GM23338 (cell line): ENCODE results near the gene DMBX1.

Source experiments
- CREB1 ChIP-seq: fragments of 250-450 bp; sonication (Bioruptor Pico); IDR thresholded peaks from 2 replicates; pipeline ENCODE4 v1.5.0; 2020; ENCODE audit warnings: low read depth, mild to moderate bottlenecking, moderate library complexity
- EZH2 ChIP-seq: fragments of 200-600 bp; sonication (generic); IDR thresholded peaks from one replicate; pipeline ENCODE4 v1.8.0; 2017; ENCODE audit warnings: antibody characterized with exemption, mild to moderate bottlenecking, low read depth; ENCODE audit not compliant: unreplicated experiment
- EZH2phosphoT487 ChIP-seq: fragments of 200-600 bp; sonication (generic); IDR thresholded peaks from one replicate; pipeline ENCODE4 v1.8.1; 2018; ENCODE audit warnings: antibody characterized with exemption; ENCODE audit not compliant: unreplicated experiment
- JUNB ChIP-seq: IDR thresholded peaks from one replicate; pipeline ENCODE4 v1.6.1; 2016; ENCODE audit warnings: antibody characterized with exemption; ENCODE audit not compliant: unreplicated experiment
- NANOG ChIP-seq: IDR thresholded peaks from 2 replicates; pipeline ENCODE4 v1.6.1; 2016; ENCODE audit warnings: antibody characterized with exemption, borderline replicate concordance
- POLR2AphosphoS5 ChIP-seq: IDR thresholded peaks from 2 replicates; pipeline ENCODE4 v1.6.1; 2016; ENCODE audit warnings: antibody characterized with exemption, low read depth
- STAT1 ChIP-seq: IDR thresholded peaks from one replicate; pipeline ENCODE4 v1.6.1; 2016; ENCODE audit warnings: antibody characterized with exemption; ENCODE audit not compliant: unreplicated experiment
- ZNF114 ChIP-seq: fragments of 250-450 bp; sonication (Bioruptor Pico); IDR thresholded peaks from 2 replicates; pipeline ENCODE4 v1.5.0; 2020; ENCODE audit warnings: mild to moderate bottlenecking, moderate library complexity
- ZNF331 ChIP-seq: fragments of 250-450 bp; sonication (Bioruptor Pico); IDR thresholded peaks from 2 replicates; pipeline ENCODE4 v1.5.0; 2020; ENCODE audit warnings: low read depth, mild to moderate bottlenecking, moderate library complexity
- TF ChIP-seq, protein P1 (sequence below), 2 experiments: fragments of 200-600 bp in 1 of 2; sonication (generic) in 1 of 2; conservative IDR thresholded peaks; 2 replicates each; pipeline versions ENCODE4 v1.5.1 to v1.6.1; 2016 to 2017; ENCODE audit warnings: antibody characterized with exemption in 2 of 2, low read depth in 2 of 2, mild to moderate bottlenecking in 2 of 2, moderate library complexity in 1 of 2
- TF ChIP-seq, protein P2 (sequence below): IDR thresholded peaks from one replicate; pipeline ENCODE4 v1.6.1; 2018; ENCODE audit warnings: antibody characterized with exemption; ENCODE audit not compliant: unreplicated experiment
- TF ChIP-seq, protein P3 (sequence below): IDR thresholded peaks from 2 replicates; pipeline ENCODE4 v1.6.1; 2016; ENCODE audit warnings: antibody characterized with exemption
- TF ChIP-seq, protein P4 (sequence below): fragments of 250-450 bp; sonication (Bioruptor Pico); IDR thresholded peaks from 2 replicates; pipeline ENCODE4 v1.5.0; 2020; ENCODE audit warnings: mild to moderate bottlenecking, moderate library complexity

DNA sequence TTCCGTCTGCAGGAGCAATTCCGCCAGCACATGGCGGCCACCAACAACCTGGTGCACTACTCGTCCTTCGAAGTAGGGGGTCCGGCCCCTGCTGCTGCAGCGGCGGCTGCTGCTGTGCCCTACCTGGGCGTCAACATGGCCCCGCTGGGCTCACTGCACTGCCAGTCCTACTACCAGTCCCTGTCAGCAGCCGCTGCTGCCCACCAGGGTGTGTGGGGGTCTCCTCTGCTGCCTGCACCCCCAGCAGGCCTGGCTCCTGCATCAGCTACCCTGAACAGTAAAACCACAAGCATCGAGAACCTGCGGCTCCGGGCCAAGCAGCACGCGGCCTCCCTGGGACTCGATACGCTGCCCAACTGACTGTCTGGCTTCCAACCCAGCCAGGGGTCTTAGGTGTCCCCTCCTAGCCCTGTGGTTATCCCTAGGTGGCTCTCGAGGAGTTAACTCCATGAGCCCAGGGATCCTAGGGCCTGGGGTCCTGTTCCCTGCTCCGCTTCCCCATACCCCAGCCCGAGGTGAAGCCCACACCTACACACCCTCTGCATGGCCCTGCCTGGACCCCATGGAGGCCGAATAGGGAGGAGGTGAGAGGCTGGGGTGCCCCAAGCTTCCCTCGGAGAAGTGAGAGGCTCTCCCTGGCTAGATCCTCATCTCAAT lies 22.6 kb downstream of the DMBX1 start:
- TF ChIP-seq, protein P1, sequence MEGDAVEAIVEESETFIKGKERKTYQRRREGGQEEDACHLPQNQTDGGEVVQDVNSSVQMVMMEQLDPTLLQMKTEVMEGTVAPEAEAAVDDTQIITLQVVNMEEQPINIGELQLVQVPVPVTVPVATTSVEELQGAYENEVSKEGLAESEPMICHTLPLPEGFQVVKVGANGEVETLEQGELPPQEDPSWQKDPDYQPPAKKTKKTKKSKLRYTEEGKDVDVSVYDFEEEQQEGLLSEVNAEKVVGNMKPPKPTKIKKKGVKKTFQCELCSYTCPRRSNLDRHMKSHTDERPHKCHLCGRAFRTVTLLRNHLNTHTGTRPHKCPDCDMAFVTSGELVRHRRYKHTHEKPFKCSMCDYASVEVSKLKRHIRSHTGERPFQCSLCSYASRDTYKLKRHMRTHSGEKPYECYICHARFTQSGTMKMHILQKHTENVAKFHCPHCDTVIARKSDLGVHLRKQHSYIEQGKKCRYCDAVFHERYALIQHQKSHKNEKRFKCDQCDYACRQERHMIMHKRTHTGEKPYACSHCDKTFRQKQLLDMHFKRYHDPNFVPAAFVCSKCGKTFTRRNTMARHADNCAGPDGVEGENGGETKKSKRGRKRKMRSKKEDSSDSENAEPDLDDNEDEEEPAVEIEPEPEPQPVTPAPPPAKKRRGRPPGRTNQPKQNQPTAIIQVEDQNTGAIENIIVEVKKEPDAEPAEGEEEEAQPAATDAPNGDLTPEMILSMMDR (conservative IDR thresholded peaks at IDR 0.05; ENCODE audit: low read depth in 2 of 2): no peak
- no peak for TF ChIP-seq POLR2AphosphoS5
- no peak for TF ChIP-seq EZH2
- TF ChIP-seq, protein P2, sequence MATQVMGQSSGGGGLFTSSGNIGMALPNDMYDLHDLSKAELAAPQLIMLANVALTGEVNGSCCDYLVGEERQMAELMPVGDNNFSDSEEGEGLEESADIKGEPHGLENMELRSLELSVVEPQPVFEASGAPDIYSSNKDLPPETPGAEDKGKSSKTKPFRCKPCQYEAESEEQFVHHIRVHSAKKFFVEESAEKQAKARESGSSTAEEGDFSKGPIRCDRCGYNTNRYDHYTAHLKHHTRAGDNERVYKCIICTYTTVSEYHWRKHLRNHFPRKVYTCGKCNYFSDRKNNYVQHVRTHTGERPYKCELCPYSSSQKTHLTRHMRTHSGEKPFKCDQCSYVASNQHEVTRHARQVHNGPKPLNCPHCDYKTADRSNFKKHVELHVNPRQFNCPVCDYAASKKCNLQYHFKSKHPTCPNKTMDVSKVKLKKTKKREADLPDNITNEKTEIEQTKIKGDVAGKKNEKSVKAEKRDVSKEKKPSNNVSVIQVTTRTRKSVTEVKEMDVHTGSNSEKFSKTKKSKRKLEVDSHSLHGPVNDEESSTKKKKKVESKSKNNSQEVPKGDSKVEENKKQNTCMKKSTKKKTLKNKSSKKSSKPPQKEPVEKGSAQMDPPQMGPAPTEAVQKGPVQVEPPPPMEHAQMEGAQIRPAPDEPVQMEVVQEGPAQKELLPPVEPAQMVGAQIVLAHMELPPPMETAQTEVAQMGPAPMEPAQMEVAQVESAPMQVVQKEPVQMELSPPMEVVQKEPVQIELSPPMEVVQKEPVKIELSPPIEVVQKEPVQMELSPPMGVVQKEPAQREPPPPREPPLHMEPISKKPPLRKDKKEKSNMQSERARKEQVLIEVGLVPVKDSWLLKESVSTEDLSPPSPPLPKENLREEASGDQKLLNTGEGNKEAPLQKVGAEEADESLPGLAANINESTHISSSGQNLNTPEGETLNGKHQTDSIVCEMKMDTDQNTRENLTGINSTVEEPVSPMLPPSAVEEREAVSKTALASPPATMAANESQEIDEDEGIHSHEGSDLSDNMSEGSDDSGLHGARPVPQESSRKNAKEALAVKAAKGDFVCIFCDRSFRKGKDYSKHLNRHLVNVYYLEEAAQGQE: no peak
- TF ChIP-seq NANOG: no peak
- no peak for TF ChIP-seq CREB1 (CRISPR knock-in tag)
- TF ChIP-seq EZH2phosphoT487: no peak
- no peak for TF ChIP-seq ZNF331 (CRISPR knock-in tag)
- TF ChIP-seq, protein P3, sequence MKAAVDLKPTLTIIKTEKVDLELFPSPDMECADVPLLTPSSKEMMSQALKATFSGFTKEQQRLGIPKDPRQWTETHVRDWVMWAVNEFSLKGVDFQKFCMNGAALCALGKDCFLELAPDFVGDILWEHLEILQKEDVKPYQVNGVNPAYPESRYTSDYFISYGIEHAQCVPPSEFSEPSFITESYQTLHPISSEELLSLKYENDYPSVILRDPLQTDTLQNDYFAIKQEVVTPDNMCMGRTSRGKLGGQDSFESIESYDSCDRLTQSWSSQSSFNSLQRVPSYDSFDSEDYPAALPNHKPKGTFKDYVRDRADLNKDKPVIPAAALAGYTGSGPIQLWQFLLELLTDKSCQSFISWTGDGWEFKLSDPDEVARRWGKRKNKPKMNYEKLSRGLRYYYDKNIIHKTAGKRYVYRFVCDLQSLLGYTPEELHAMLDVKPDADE: no peak
- TF ChIP-seq ZNF114 (CRISPR knock-in tag): no peak
- TF ChIP-seq JUNB: no peak
- TF ChIP-seq, protein P4, sequence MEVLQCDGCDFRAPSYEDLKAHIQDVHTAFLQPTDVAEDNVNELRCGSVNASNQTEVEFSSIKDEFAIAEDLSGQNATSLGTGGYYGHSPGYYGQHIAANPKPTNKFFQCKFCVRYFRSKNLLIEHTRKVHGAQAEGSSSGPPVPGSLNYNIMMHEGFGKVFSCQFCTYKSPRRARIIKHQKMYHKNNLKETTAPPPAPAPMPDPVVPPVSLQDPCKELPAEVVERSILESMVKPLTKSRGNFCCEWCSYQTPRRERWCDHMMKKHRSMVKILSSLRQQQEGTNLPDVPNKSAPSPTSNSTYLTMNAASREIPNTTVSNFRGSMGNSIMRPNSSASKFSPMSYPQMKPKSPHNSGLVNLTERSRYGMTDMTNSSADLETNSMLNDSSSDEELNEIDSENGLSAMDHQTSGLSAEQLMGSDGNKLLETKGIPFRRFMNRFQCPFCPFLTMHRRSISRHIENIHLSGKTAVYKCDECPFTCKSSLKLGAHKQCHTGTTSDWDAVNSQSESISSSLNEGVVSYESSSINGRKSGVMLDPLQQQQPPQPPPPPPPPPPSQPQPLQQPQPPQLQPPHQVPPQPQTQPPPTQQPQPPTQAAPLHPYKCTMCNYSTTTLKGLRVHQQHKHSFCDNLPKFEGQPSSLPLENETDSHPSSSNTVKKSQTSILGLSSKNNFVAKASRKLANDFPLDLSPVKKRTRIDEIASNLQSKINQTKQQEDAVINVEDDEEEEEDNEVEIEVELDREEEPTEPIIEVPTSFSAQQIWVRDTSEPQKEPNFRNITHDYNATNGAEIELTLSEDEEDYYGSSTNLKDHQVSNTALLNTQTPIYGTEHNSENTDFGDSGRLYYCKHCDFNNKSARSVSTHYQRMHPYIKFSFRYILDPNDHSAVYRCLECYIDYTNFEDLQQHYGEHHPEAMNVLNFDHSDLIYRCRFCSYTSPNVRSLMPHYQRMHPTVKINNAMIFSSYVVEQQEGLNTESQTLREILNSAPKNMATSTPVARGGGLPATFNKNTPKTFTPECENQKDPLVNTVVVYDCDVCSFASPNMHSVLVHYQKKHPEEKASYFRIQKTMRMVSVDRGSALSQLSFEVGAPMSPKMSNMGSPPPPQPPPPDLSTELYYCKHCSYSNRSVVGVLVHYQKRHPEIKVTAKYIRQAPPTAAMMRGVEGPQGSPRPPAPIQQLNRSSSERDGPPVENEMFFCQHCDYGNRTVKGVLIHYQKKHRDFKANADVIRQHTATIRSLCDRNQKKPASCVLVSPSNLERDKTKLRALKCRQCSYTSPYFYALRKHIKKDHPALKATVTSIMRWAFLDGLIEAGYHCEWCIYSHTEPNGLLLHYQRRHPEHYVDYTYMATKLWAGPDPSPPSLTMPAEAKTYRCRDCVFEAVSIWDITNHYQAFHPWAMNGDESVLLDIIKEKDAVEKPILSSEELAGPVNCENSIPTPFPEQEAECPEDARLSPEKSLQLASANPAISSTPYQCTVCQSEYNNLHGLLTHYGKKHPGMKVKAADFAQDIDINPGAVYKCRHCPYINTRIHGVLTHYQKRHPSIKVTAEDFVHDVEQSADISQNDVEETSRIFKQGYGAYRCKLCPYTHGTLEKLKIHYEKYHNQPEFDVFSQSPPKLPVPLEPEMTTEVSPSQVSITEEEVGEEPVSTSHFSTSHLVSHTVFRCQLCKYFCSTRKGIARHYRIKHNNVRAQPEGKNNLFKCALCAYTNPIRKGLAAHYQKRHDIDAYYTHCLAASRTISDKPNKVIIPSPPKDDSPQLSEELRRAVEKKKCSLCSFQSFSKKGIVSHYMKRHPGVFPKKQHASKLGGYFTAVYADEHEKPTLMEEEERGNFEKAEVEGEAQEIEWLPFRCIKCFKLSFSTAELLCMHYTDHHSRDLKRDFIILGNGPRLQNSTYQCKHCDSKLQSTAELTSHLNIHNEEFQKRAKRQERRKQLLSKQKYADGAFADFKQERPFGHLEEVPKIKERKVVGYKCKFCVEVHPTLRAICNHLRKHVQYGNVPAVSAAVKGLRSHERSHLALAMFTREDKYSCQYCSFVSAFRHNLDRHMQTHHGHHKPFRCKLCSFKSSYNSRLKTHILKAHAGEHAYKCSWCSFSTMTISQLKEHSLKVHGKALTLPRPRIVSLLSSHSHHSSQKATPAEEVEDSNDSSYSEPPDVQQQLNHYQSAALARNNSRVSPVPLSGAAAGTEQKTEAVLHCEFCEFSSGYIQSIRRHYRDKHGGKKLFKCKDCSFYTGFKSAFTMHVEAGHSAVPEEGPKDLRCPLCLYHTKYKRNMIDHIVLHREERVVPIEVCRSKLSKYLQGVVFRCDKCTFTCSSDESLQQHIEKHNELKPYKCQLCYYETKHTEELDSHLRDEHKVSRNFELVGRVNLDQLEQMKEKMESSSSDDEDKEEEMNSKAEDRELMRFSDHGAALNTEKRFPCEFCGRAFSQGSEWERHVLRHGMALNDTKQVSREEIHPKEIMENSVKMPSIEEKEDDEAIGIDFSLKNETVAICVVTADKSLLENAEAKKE (CRISPR knock-in tag): no peak
- TF ChIP-seq STAT1: no peak
